ENCODE results near the gene TMEM151A. TPM values are rescaled to one million over a fixed set of nuclear protein-coding genes. Genes with fewer than 3 reads are reported as not detected.

TMEM151A gene
- total and polyA plus RNA-seq, 8 donors = 0.17 to 0.47 (median 0.28) TPM; not detected in 1

DNA sequence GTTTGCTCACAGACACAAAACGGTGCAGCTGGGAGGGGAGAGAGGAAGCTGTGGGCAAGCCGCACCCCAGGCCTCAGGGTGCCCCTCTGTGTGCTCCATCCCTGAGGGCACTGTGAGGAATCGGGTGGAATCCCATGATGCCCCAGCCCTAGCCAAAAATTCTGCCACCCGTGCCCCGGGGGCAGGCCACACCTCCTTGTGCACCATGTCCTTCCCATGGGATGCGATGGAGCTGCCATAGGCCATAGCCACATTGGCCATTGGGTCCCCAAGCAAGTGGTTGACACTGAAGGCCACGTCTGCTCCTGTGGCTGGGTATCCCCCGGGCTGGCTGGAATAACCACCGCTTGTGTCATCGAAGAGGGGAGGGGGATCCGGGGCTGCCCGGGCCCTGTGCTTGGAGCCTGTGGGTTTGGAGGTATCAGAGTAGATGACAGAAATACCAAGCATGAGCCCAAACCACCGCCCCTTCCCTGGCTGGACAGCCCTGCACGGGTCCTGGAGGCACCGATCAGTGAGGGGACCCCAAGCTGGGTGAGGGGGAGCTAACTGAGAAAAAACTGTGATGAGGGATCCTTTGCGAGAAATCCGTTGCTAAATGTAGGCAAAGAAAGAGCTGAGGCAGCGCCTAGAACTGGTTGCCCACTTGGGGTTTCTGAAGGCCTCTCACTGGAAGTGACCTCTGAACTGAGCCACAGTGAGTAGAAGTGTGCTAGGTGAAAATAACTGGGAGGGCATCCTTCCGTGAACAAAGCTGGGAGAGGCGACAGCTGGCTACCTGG lies 3.6 kb upstream of the TMEM151A start:
- ATAC-seq (peak; percentile 1), DNase-seq (no peak)
- Histone ChIP-seq H3K4me1 (peaks cover 16 to 33% of the 10 kb centered on the region in 2 donors), H3K36me3 (peaks cover 0 to 20% of the 10 kb centered on the region in 2 donors), H3K4me3 (peak overlapping the region; percentile 69 to 75), H3K27me3 (peaks cover 14 to 34% of the 10 kb centered on the region in 2 donors), H3K9me3 (no peaks in the 10 kb centered on the region), H3K27ac (peak overlapping the region; percentile 89 to 92)
- TF ChIP-seq CTCF (IDR thresholded peaks at IDR 0.05) = no peak
- intact Hi-C loops (cut with DNase I) = no loop called here

DNA sequence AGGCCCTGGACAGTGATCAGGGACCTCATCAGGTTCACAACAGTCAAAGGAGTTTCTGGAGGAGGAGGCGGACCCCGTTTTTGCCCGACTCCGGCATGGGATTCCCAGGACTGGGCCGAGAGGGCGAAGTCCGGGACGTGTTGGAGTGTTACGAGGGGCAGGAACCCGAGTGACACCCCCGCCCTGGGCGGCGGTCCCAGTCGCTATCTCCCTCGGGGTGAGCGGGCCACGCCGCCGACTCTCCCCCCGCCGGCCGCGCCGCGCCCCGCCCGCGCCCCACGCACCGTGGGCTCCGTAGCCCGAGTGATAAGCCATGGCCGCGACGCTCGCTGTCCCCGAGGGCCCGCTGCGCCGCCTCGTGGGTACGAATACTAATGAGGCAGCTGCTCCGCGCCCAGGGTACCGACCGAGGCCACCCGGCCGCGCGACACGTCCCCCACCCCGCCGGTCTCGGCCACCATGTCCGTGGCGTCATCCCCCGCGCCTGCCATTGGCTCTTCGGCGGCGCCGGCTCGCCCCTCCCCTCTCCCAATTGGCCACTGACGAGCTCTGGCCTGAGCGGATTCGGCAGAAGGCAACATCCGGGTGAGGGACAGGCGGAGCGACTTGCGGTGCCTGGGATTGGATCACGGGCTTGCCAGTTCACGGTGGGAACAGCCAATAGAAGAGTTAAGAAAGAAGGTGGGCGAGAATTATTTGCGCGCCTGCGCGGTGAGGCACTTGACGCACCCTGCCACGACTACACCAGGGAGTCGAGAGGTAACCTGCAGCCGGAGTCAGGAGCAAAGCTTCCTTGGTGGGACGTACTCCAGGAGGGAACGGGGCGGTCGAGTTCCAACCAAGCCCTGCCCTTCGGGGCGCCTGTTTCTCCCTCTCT lies 2.8 kb upstream of the TMEM151A start, which contains the start of gene YIF1A:
Gene YIF1A, minus strand, starts transcription at position 473 of the 877 bp plus-strand sequence. Its CDS starts 158 bp downstream, at position 315.
- intact Hi-C loops (cut with DNase I) = no loop called here
- no peak for TF ChIP-seq CTCF (IDR thresholded peaks at IDR 0.05)

GRCh38 chr11:66289548-66290329 lies 2.0 kb upstream of the TMEM151A start:
- peak overlapping the region; percentile 89 to 92 for H3K27ac ChIP-seq
- H3K36me3 ChIP-seq = peaks cover 0 to 7% of the 10 kb centered on the region in 2 donors
- H3K4me1 ChIP-seq = peaks cover 16 to 33% of the 10 kb centered on the region in 2 donors
- no peak for TF ChIP-seq CTCF (IDR thresholded peaks at IDR 0.05)
- intact Hi-C loops (cut with DNase I) = no loop called here
- no peaks in the 10 kb centered on the region for H3K9me3 ChIP-seq
- peaks cover 19 to 50% of the 10 kb centered on the region in 2 donors for H3K27me3 ChIP-seq
- peak in 3 of 4 donors; percentile 83 to 90 (median 83) for DNase-seq
- peak; percentile 77 for ATAC-seq
- H3K4me3 ChIP-seq = peak overlapping the region; percentile 69 to 75

More for the DNA sequence above, 2.8 kb upstream of the TMEM151A start, which contains the start of gene YIF1A:
- H3K4me3 ChIP-seq = peak within 1 kb of the TSS; percentile 69 to 75
- ATAC-seq = peak; percentile 96
- peaks cover 16 to 33% of the 10 kb centered on the region in 2 donors for H3K4me1 ChIP-seq
- peaks cover 0 to 15% of the 10 kb centered on the region in 2 donors for H3K36me3 ChIP-seq
- H3K27ac ChIP-seq = peak within 1 kb of the TSS; percentile 89 to 92
- peak; percentile 97 to 99 (median 98) for DNase-seq
- H3K9me3 ChIP-seq = no peaks in the 10 kb centered on the region
- H3K27me3 ChIP-seq = peaks cover 19 to 42% of the 10 kb centered on the region in 2 donors

DNA sequence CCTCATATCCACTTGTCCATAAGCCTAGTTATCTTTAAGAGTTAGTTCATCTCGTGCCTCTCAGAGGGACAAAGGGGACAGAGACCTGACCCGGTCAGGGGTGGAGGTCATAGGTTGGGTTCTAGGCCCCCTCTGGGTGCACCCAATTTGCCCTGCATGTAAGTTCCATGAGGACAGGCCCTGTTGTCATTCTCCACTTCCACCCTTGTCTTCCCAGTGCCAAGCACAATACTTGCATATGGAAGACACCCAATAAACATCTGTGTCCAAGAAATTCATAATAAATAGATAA lies 1.4 kb upstream of the TMEM151A start:
- ATAC-seq (no peak), DNase-seq (no peak)
- Histone ChIP-seq H3K36me3 (peaks cover 0 to 1% of the 10 kb centered on the region in 2 donors), H3K9me3 (no peaks in the 10 kb centered on the region), H3K4me1 (peaks cover 16 to 33% of the 10 kb centered on the region in 2 donors), H3K27ac (no peak overlapping the region), H3K4me3 (peak overlapping the region in 1 of 2 donors; percentile 69), H3K27me3 (peaks cover 19 to 56% of the 10 kb centered on the region in 2 donors)
- TF ChIP-seq CTCF (IDR thresholded peaks at IDR 0.05) = no peak
- intact Hi-C loops (cut with DNase I) = no loop called here
